ENCODE measurements around the gene GCLC. TPM values are rescaled to one million over a fixed set of nuclear protein-coding genes. Genes with fewer than 3 reads are reported as not detected.

The GCLC gene
- polyA plus RNA-seq, 3 donors: 6.4 to 15.7 (median 10.1) TPM

DNA sequence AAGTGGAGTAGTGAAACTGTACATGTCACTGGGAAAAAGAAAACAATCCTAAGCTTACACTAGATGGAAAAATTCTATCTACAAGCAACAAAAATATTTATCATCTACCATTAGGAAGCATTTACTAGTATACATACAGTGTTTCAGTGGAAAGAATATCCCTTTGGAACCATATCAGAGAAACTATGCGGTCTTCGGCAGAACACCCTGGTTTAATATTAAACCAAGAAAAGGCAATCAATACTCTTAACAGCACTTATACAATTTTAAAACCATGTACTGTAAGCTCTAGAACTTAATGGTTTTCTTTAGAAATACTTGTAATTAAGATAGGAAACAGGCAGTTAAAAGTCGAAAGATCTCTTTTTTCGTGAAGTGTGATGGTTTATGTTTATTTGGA lies 32.3 kb downstream of the GCLC start:
- WGBS (ENCODE audit: insufficient coverage): no CpG with 5 or more reads among the region's 4 CpGs
- intact Hi-C loops (cut with micrococcal nuclease): no loop called here
- no peak overlapping the region for H3K4me3 Mint-ChIP-seq
- Histone ChIP-seq H3K9me3 (replicated peaks in 1 of 2; ENCODE audit: control insufficient read depth in 1 of 2, insufficient read depth in 1 of 2, low read length in 2 of 2) (no peaks in the 10 kb centered on the region), H3K9ac (ENCODE audit: insufficient read depth, low read length, poor library complexity, severe bottlenecking) (no peak overlapping the region), H2AFZ (ENCODE audit: insufficient read depth, low read depth, low read length, poor library complexity, severe bottlenecking) (no peak overlapping the region), H3K4me1 (ENCODE audit: control insufficient read depth in 1 of 2, insufficient read depth in 2 of 2, low read length in 2 of 2) (no peaks in the 10 kb centered on the region), H3K27me3 (ENCODE audit: control insufficient read depth in 2 of 2, insufficient read depth in 2 of 2, low read length in 2 of 2) (no peaks in the 10 kb centered on the region), H3K27ac (ENCODE audit: low read depth in 1 of 2, low read length in 2 of 2) (no peak overlapping the region), H3K4me2 (replicated peaks; ENCODE audit: extremely low read depth, low read length, poor library complexity, severe bottlenecking) (no peak overlapping the region), H3K79me2 (ENCODE audit: insufficient read depth, low read length) (no peaks in the 10 kb centered on the region), H3K36me3 (replicated peaks in 1 of 2; ENCODE audit: control insufficient read depth in 1 of 2, insufficient read depth in 2 of 2, low read length in 2 of 2) (peaks cover 45 to 85% of the 10 kb centered on the region in 2 donors), H4K20me1 (ENCODE audit: insufficient read depth, low read length) (no peaks in the 10 kb centered on the region), H3K4me3 (replicated peaks in 1 of 3; ENCODE audit: low read depth in 2 of 3, low read length in 3 of 3) (no peak overlapping the region)
- H3K9me3 Mint-ChIP-seq: no peaks in the 10 kb centered on the region
- no peaks in the 10 kb centered on the region for H3K4me1 Mint-ChIP-seq
- DNase-seq: no peak
- no peak for TF ChIP-seq CTCF (IDR thresholded peaks at IDR 0.05)
- H3K27ac Mint-ChIP-seq: no peak overlapping the region
- H3K27me3 Mint-ChIP-seq (ENCODE audit: low read depth in 3 of 3): no peaks in the 10 kb centered on the region
- peaks cover 65 to 67% of the 10 kb centered on the region in 2 donors for H3K36me3 Mint-ChIP-seq

GRCh38 chr6:53510746-53511145 lies 34.2 kb downstream of the GCLC start:
- Histone ChIP-seq H3K4me2 (replicated peaks; ENCODE audit: extremely low read depth, low read length, poor library complexity, severe bottlenecking) (no peak overlapping the region), H3K36me3 (replicated peaks in 1 of 2; ENCODE audit: control insufficient read depth in 1 of 2, insufficient read depth in 2 of 2, low read length in 2 of 2) (peaks cover 52 to 90% of the 10 kb centered on the region in 2 donors), H3K9me3 (replicated peaks in 1 of 2; ENCODE audit: control insufficient read depth in 1 of 2, insufficient read depth in 1 of 2, low read length in 2 of 2) (no peaks in the 10 kb centered on the region), H2AFZ (ENCODE audit: insufficient read depth, low read depth, low read length, poor library complexity, severe bottlenecking) (no peak overlapping the region), H3K79me2 (ENCODE audit: insufficient read depth, low read length) (no peaks in the 10 kb centered on the region), H3K4me1 (ENCODE audit: control insufficient read depth in 1 of 2, insufficient read depth in 2 of 2, low read length in 2 of 2) (no peaks in the 10 kb centered on the region), H4K20me1 (ENCODE audit: insufficient read depth, low read length) (no peaks in the 10 kb centered on the region), H3K27ac (ENCODE audit: low read depth in 1 of 2, low read length in 2 of 2) (no peak overlapping the region), H3K9ac (ENCODE audit: insufficient read depth, low read length, poor library complexity, severe bottlenecking) (no peak overlapping the region), H3K4me3 (replicated peaks in 1 of 3; ENCODE audit: low read depth in 2 of 3, low read length in 3 of 3) (no peak overlapping the region), H3K27me3 (ENCODE audit: control insufficient read depth in 2 of 2, insufficient read depth in 2 of 2, low read length in 2 of 2) (no peaks in the 10 kb centered on the region)
- Mint-ChIP-seq H3K27me3 (ENCODE audit: low read depth in 3 of 3) (no peaks in the 10 kb centered on the region), H3K4me1 (peaks cover 6% of the 10 kb centered on the region), H3K4me3 (no peak overlapping the region), H3K36me3 (peaks cover 64 to 69% of the 10 kb centered on the region in 2 donors), H3K9me3 (no peaks in the 10 kb centered on the region), H3K27ac (no peak overlapping the region)
- DNase-seq: no peak
- no CpG with 5 or more reads among the region's 3 CpGs for WGBS (ENCODE audit: insufficient coverage)
- intact Hi-C loops (cut with micrococcal nuclease): no loop called here
- no peak for TF ChIP-seq CTCF (IDR thresholded peaks at IDR 0.05)
